ENCODE results near the gene CDC6.
A peak's percentile ranks its signal among the peaks of the same experiment; 100 is the strongest.

Gene CDC6, protein sequence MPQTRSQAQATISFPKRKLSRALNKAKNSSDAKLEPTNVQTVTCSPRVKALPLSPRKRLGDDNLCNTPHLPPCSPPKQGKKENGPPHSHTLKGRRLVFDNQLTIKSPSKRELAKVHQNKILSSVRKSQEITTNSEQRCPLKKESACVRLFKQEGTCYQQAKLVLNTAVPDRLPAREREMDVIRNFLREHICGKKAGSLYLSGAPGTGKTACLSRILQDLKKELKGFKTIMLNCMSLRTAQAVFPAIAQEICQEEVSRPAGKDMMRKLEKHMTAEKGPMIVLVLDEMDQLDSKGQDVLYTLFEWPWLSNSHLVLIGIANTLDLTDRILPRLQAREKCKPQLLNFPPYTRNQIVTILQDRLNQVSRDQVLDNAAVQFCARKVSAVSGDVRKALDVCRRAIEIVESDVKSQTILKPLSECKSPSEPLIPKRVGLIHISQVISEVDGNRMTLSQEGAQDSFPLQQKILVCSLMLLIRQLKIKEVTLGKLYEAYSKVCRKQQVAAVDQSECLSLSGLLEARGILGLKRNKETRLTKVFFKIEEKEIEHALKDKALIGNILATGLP

DNA sequence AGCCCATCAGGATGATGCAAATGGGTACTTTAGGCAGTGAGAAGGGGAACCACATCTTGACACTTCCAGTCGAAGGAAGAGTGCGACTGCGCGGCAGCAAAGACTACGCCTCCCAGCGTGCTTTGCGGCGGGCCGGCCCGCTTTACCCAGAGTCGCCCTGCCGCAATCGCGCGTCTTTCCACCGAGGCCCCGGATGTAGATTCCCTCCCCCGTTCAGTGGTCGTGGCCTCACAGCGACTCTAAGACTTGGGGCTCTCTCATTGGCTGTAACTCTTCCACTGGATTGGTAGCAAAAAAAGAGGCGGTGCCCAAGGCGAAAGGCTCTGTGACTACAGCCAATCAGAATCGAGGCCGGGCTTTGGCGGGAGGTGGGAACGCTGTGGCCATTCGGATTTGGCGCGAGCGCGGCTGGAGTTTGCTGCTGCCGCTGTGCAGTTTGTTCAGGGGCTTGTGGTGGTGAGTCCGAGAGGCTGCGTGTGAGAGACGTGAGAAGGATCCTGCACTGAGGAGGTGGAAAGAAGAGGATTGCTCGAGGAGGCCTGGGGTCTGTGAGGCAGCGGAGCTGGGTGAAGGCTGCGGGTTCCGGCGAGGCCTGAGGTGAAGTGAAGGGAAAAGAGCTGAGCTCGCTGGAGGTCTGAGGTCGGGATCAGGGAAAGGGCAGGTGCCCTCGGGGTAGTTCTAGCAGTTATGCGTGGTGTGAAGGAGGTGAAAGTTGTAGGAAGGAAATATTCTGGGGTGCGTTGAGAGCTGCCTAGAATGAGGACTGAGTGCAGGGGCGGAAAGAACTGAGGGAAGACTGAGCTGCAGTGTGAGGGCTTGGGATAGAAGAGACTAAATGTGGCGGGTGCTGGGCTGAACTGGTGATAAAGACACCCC, at the start of gene CDC6:
TSS of gene CDC6 (plus strand) at position 386 of the 876 bp plus-strand sequence. CDS start 1,542 bp downstream, outside the sequence.
- ChIA-PET CTCF (interaction anchor here (0.7 to 13.8 kb wide), 10 partner anchors 14 to 274 kb away, joined by 3 to 290 read pairs (median 27); partner anchors contain the start of gene WIPF2), POLR2A (no interaction called here)
- peak within 1 kb of the TSS; percentile 75 for H3K4me3 ChIP-seq (ENCODE audit: low read depth, low read length)
- DNase-seq (ENCODE audit: low read depth, low spot score) = peak; percentile 91
- TF ChIP-seq, protein P1, sequence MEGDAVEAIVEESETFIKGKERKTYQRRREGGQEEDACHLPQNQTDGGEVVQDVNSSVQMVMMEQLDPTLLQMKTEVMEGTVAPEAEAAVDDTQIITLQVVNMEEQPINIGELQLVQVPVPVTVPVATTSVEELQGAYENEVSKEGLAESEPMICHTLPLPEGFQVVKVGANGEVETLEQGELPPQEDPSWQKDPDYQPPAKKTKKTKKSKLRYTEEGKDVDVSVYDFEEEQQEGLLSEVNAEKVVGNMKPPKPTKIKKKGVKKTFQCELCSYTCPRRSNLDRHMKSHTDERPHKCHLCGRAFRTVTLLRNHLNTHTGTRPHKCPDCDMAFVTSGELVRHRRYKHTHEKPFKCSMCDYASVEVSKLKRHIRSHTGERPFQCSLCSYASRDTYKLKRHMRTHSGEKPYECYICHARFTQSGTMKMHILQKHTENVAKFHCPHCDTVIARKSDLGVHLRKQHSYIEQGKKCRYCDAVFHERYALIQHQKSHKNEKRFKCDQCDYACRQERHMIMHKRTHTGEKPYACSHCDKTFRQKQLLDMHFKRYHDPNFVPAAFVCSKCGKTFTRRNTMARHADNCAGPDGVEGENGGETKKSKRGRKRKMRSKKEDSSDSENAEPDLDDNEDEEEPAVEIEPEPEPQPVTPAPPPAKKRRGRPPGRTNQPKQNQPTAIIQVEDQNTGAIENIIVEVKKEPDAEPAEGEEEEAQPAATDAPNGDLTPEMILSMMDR (IDR thresholded peaks at IDR 0.05; ENCODE audit: insufficient read depth, low read length, missing control alignments) = no peak

DNA sequence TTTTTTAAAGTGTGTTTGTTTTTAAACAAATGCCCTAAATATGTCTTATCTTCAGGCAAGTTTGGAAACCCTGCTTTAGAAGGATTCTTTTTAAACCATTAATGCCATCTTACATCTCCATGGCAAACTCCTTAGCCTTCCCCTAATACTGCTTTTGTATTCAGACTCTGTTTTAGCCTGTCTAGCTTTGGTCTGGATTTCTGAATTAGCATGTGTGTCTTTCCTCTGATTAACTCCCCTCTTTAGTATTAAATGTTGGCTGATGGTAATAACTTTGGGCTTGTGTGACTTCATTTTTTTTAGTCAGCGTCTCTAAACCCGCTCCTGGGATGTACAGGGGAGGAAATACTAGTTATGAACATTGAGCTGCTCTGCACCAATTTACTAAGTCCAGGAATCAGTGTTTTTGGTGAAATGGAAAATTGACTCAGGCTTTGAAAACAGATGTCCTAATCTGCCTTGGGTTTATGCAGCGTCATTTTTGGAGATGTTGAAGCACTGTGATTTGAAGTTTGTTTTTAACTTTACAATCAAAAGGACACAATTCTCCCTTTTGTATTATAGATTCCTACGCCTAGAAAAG, 46.3 kb upstream of the CDC6 start:
- no peak for DNase-seq (ENCODE audit: low read depth, low spot score)
- CTCF ChIA-PET = interaction anchor here (0.7 to 4.5 kb wide), 6 partner anchors 10 to 39 kb away, joined by 3 to 36 read pairs (median 6); partner anchors contain the start of gene WIPF2
- TF ChIP-seq, protein P1 (IDR thresholded peaks at IDR 0.05; ENCODE audit: insufficient read depth, low read length, missing control alignments) = no peak
- no peak overlapping the region for H3K4me3 ChIP-seq (ENCODE audit: low read depth, low read length)
- POLR2A ChIA-PET = no interaction called here

DNA sequence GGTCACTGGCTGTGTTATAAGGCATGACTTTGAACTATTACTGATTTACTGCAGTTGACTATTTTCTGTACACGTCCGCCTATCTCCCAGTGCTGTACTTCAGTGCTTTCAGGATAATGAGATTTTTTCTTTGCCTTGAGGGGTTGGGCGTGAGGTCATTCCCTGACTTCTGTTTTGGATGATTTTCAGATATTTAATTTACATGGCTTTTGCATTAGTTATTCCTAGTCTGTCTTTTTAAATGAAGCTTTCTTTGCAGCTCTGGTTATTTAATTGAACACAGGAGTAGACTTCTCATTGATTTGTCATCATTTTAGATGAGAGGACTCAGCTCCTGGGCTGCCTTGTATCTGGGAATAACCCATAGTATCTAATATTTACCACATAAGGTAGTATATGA, 44.9 kb upstream of the CDC6 start:
- ChIA-PET CTCF (interaction anchor here (0.8 to 4.5 kb wide), 5 partner anchors 8 to 40 kb away, joined by 4 to 36 read pairs (median 6); partner anchors contain the start of gene WIPF2), POLR2A (no interaction called here)
- TF ChIP-seq, protein P1 (IDR thresholded peaks at IDR 0.05; ENCODE audit: insufficient read depth, low read length, missing control alignments) = no peak
- no peak overlapping the region for H3K4me3 ChIP-seq (ENCODE audit: low read depth, low read length)
- DNase-seq (ENCODE audit: low read depth, low spot score) = no peak

DNA sequence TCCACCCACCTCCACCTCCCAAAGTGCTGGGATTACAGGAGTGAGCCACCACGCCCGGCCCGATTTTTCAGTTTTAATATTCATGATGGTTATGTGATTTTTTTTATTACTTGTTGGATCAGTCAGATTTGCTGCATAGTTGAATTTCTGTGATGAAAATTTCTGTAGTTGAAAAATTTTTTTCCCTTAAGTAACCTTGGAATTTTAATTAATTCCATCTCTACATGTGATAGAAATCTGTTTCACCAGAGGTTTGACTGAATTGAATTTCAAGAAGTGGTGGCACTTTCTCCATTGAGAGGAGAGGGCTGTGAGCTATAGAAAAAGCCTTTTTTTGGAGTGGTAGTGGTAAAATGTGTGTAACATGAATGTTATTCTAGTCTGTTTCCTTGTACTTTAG, 43.9 kb upstream of the CDC6 start:
- no peak for DNase-seq (ENCODE audit: low read depth, low spot score)
- CTCF ChIA-PET = interaction anchor here (0.6 to 4.5 kb wide), 4 partner anchors 14 to 47 kb away, joined by 4 to 36 read pairs (median 4); partner anchors contain the start of gene WIPF2
- H3K4me3 ChIP-seq (ENCODE audit: low read depth, low read length) = no peak overlapping the region
- TF ChIP-seq, protein P1 (IDR thresholded peaks at IDR 0.05; ENCODE audit: insufficient read depth, low read length, missing control alignments) = no peak
- POLR2A ChIA-PET = no interaction called here

DNA sequence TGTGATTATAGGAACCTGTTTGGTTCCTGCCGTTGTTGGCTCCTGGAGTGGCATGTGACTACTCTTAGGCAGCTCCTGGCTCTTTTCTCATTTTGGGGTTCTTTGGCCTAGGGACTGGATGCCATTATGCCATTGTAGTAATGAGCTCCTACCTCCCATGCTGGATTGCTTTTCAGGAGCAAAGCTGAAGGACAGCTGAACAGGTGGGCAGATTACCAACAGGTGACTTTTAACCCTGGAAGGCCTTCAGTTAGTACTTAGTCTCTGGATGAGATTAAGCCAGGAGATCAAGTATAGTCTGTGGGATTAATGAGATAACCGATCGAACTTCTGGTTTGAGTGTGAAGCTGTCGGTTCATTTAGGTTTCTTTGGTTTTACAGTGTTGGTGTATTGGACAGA, 43.4 kb upstream of the CDC6 start:
- POLR2A ChIA-PET = no interaction called here
- TF ChIP-seq, protein P1 (IDR thresholded peaks at IDR 0.05; ENCODE audit: insufficient read depth, low read length, missing control alignments) = no peak
- H3K4me3 ChIP-seq (ENCODE audit: low read depth, low read length) = no peak overlapping the region
- no peak for DNase-seq (ENCODE audit: low read depth, low spot score)
- CTCF ChIA-PET = interaction anchor here (0.6 to 4.5 kb wide), 3 partner anchors 25 to 46 kb away, joined by 4 to 36 read pairs (median 5); partner anchors contain the start of gene WIPF2

Measured in AG04449 (cell line).